Esophagus muscularis mucosa (tissue), 4 donors: ENCODE results near the gene CLCN7. TPM values are rescaled to one million over a fixed set of nuclear protein-coding genes. Genes with fewer than 3 reads are reported as not detected.

Source experiments
- DNase-seq: peaks from one replicate; pipeline ENCODE4 v3.0.0-alpha.2; 2017; ENCODE audit errors: extremely low spot score
- H3K27ac ChIP-seq, 4 donors: fragments of 200-600 bp; sonication (generic); replicated peaks in 1 of 4; 1 replicate in 3 of 4; 2 replicates in 1 of 4; pipeline ENCODE4 v1.5.1; 2016 to 2019; ENCODE audit warnings: mild to moderate bottlenecking in 1 of 4
- H3K27me3 ChIP-seq, 4 donors: fragments of 200-600 bp; sonication (generic); one replicate each; pipeline versions ENCODE4 v1.5.1 to v1.6.0; 2016 to 2019
- H3K36me3 ChIP-seq, 4 donors: fragments of 200-600 bp; sonication (generic); one replicate each; pipeline ENCODE4 v1.5.1; 2016 to 2019
- H3K4me1 ChIP-seq, 4 donors: fragments of 200-600 bp; sonication (generic); one replicate each; pipeline ENCODE4 v1.5.1; 2016 to 2019
- H3K4me3 ChIP-seq, 4 donors: fragments of 200-600 bp; sonication (generic); 1 replicate in 2 of 4; 2 replicates in 2 of 4; pipeline ENCODE4 v1.5.1; 2016 to 2019; ENCODE audit warnings: mild to moderate bottlenecking in 4 of 4, moderate library complexity in 1 of 4
- H3K9me3 ChIP-seq, 4 donors: fragments of 200-600 bp; sonication (generic); 1 replicate in 3 of 4; 2 replicates in 1 of 4; pipeline ENCODE4 v1.5.1; 2016 to 2019
- EP300 ChIP-seq: sonication (generic); formaldehyde crosslinking; IDR thresholded peaks from one replicate; pipeline ENCODE4 v1.6.1; 2017; ENCODE audit warnings: antibody characterized with exemption
- POLR2A ChIP-seq: fragments of 450-650 bp; IDR thresholded peaks from one replicate; pipeline ENCODE4 v1.6.1; 2017; ENCODE audit warnings: antibody characterized with exemption, moderate library complexity, mild to moderate bottlenecking, low read depth
- POLR2AphosphoS5 ChIP-seq, 2 donors: sonication (generic); formaldehyde crosslinking; IDR thresholded peaks; one replicate each; pipeline ENCODE4 v1.6.1; 2017; ENCODE audit warnings: antibody characterized with exemption in 2 of 2
- WGBS: methylation state at CpG from one replicate; pipeline ENCODE4 v1.1.5; 2018; 5-methylcytosine and 5-hydroxymethylcytosine counted together
- intact Hi-C: fragments of 100-400 bp; cut with DNase I; formaldehyde crosslinking; loops from one replicate; pipeline ENCODE4 v1.15.1; 2023
- total RNA-seq, 4 donors: library from RNA; depleted of rRNA; stranded (reverse); fragments of >200 nt; gene quantifications; one replicate each; pipeline versions ENCODE4 v1.1.0 to v1.2.1, GENCODE V29; 2016
- TF ChIP-seq, protein P1 (sequence below), 3 experiments: fragments of 200-600 bp in 2 of 3; fragments of 450-650 bp in 1 of 3; sonication (generic) in 2 of 3; IDR thresholded peaks; one replicate each; pipeline ENCODE4 v1.5.1; 2017 to 2019; ENCODE audit warnings: antibody characterized with exemption in 3 of 3, mild to moderate bottlenecking in 2 of 3, moderate library complexity in 1 of 3

CLCN7 gene
- total RNA-seq, 4 donors from 2014 or later: 41.5 to 130 (median 71.9) TPM

DNA sequence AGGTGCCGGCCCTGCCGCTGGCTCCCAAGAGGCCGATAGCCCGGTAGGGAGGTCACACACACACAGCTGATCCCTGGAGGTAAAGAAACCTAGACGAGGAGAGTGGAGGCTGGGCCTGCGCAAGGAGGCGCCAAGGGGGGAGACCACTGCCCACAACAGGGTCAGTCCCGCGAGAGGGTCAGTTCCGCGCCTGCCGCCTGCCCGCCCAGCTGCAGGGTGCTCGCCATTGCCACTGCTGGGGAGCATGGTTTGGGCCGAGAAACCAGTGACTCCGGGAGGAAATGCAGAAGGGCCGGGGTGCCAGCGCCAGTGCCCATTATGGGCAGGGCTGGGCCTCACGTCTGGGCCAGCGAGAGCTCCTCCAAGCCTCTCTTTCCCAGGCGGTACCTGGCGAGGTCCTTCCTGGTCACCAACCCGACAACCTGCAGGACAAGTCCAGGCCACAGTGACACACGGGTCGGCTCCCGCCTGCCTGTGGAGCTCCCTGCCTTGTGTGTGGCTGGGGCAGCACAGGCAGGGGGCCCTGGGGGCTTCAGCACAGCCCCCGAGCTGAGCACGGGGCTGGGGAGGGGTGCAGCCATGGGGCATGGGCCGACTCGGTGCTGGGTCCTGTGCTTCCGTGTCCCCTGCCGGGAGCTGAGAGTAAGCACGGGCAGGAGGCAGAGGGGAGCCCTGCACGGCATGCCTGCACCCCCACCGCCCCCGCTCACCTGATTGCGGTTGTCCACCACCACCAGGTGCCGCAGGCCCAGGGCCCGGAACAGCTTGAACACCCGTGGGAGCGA, 28.3 kb downstream of the CLCN7 start:
- intact Hi-C loops: no loop called here
- no peak overlapping the region for H3K27ac ChIP-seq
- no peak for DNase-seq
- H3K4me1 ChIP-seq: no peaks in the 10 kb centered on the region
- H3K9me3 ChIP-seq: no peaks in the 10 kb centered on the region
- peaks cover 20 to 67% (median 64%) of the 10 kb centered on the region in 4 donors for H3K36me3 ChIP-seq
- WGBS: 92% methylated on average over 24 of the region's 41 CpGs
- TF ChIP-seq POLR2AphosphoS5 (IDR thresholded peaks at IDR 0.05) (no peak), POLR2A (no peak), EP300 (no peak)
- TF ChIP-seq, protein P1, sequence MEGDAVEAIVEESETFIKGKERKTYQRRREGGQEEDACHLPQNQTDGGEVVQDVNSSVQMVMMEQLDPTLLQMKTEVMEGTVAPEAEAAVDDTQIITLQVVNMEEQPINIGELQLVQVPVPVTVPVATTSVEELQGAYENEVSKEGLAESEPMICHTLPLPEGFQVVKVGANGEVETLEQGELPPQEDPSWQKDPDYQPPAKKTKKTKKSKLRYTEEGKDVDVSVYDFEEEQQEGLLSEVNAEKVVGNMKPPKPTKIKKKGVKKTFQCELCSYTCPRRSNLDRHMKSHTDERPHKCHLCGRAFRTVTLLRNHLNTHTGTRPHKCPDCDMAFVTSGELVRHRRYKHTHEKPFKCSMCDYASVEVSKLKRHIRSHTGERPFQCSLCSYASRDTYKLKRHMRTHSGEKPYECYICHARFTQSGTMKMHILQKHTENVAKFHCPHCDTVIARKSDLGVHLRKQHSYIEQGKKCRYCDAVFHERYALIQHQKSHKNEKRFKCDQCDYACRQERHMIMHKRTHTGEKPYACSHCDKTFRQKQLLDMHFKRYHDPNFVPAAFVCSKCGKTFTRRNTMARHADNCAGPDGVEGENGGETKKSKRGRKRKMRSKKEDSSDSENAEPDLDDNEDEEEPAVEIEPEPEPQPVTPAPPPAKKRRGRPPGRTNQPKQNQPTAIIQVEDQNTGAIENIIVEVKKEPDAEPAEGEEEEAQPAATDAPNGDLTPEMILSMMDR (IDR thresholded peaks at IDR 0.05): no peak
- H3K27me3 ChIP-seq: no peaks in the 10 kb centered on the region
- H3K4me3 ChIP-seq: no peak overlapping the region

DNA sequence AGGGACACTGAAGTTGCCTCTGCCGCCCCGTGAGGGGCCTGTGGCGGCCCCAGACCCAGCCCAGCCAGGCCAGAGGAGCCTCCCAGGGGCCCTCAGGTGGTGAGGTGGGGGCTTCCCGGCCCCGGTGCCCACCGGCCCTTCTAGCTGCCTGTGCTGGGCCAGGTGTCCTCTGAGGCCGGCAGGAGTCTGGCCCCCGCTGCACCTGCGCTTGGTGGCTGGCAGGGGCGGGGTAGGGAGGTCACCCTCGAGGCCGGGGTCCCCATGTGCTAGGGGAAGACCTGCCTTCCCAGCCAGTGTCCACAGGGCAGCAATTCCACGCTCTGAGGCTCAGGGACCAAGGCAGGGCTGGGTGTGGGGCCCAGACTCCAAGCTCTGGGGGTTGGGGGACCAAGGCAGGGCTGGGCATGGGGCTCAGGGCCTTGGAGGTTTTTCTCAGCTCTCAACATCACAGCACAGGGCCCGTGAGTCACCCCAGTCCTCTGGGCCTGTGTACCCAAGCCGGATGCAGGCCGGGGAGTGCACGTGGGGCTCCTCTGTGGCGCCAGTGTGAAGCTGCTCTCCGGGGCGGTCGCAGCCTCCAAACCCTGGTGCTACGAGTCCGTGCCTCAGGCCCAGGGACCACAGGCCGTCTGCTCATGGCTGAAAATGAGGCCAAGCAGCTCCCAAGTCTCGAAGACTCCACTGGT, 29.2 kb downstream of the CLCN7 start:
- Histone ChIP-seq H3K36me3 (peaks cover 20 to 59% (median 56%) of the 10 kb centered on the region in 4 donors), H3K27ac (no peak overlapping the region), H3K9me3 (no peaks in the 10 kb centered on the region), H3K4me1 (no peaks in the 10 kb centered on the region), H3K4me3 (no peak overlapping the region), H3K27me3 (no peaks in the 10 kb centered on the region)
- no peak for TF ChIP-seq POLR2A
- TF ChIP-seq, protein P1 (IDR thresholded peaks at IDR 0.05): no peak
- TF ChIP-seq POLR2AphosphoS5 (IDR thresholded peaks at IDR 0.05): no peak
- no peak for TF ChIP-seq EP300
- DNase-seq: no peak
- WGBS: 84% methylated on average over 8 of the region's 25 CpGs
- intact Hi-C loops: no loop called here

DNA sequence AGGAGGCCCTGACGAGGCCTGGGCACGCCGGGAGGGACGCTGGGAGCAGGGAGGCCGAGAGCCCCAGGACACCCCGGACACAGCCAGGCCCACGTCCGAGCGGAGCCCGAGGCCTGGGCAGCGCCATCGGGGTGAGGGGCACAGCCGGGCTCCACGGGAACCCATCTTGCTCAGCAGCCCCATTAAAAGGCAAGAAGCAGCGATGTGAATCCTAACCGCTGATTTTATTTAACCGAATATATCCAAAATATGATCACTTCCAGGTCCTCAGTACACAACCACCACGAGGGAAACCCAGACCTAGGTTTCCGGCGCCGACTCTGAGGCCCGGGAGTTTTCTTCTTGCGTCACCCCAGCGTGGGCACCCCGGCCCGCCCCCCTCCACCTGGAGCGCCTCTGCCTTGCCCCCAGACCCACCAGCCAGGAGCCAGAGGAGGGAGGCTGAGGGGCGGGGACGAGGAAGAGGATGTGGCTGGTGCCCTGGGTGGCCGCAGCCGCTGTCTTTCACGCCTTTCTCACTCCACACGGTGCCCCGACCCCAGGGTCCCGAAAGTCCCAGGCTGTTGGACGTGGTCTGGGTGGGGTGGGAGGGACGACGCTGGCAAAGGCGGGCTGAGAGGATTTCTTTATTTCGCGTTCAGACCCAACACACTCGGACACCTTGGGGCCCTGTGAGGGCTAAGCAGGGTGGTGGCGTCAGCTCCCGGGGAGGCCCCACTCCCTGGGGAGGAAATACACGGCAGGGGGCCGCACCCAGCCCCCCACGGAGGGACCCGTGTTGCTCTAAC, 29.9 kb downstream of the CLCN7 start:
- intact Hi-C loops: no loop called here
- Histone ChIP-seq H3K36me3 (peaks cover 15 to 52% (median 49%) of the 10 kb centered on the region in 4 donors), H3K27ac (no peak overlapping the region), H3K4me3 (no peak overlapping the region), H3K27me3 (no peaks in the 10 kb centered on the region), H3K4me1 (no peaks in the 10 kb centered on the region), H3K9me3 (no peaks in the 10 kb centered on the region)
- 85% methylated on average over 34 of the region's 48 CpGs for WGBS
- no peak for DNase-seq
- TF ChIP-seq POLR2A (no peak), POLR2AphosphoS5 (IDR thresholded peaks at IDR 0.05) (no peak), EP300 (no peak)
- TF ChIP-seq, protein P1 (IDR thresholded peaks at IDR 0.05): no peak

DNA sequence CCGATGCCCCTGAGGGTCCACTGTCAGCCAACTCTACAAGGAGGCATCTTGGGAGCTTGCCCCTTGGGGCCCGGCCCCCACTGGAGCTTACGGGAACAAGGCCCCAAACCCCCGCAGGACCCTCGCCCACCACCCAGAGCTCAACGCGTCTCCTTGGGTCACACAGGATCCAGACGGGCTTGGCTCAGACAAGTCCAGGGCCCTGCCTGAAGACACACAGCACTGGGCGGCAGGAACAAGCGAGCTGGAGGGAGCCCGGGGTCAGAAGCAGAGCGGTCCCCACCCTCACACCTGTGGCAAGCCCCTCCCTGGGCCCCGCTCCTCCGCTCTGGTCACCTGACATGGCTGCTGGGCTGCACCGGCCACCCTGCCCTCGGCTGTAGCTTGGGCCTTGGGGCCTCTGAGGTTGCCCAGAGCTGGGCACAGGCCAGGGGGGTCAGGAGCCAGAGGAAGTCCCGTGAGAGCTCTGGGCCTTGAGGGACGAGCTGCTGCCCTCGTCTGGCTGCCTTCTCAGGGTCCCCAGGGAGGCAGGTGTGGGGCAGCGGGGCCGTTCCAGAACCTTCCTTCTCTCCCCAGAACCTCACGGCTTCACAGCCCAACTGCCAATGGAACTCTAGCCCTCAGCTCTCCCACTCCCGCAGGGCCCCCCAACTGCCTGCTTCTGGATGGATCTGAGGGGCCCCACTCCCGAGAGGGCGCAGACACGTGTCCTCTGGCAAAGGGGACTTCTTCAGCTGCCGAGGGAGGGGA, 30.7 kb downstream of the CLCN7 start, which contains the start of gene CCDC154:
Gene CCDC154 (minus strand): TSS at position 577 of the 750 bp plus-strand sequence. CDS start 234 bp downstream, at position 343.
- 72% methylated on average over 10 of the region's 27 CpGs for WGBS

More for the DNA sequence above, 30.7 kb downstream of the CLCN7 start, which contains the start of gene CCDC154:
- Histone ChIP-seq H3K4me1 (no peaks in the 10 kb centered on the region), H3K4me3 (no peak within 1 kb of the TSS), H3K27me3 (no peaks in the 10 kb centered on the region), H3K9me3 (no peaks in the 10 kb centered on the region), H3K27ac (no peak within 1 kb of the TSS), H3K36me3 (peaks cover 14 to 44% (median 41%) of the 10 kb centered on the region in 4 donors)
- no peak for TF ChIP-seq POLR2AphosphoS5 (IDR thresholded peaks at IDR 0.05)
- no peak for TF ChIP-seq EP300
- TF ChIP-seq, protein P1 (IDR thresholded peaks at IDR 0.05): no peak
- TF ChIP-seq POLR2A: no peak
- DNase-seq: no peak
- intact Hi-C loops: no loop called here
